ENCODE data around the gene FIBIN.

The FIBIN gene

GRCh38 chr11:26993965-26994457, at the start of gene FIBIN:
Gene FIBIN, plus strand, starts transcription at chr11:26994112. Its CDS starts 415 bp downstream, at chr11:26994527.
- DNase-seq (ENCODE audit: low spot score) = no peak
- H3K27ac Mint-ChIP-seq = no peak within 1 kb of the TSS
- no peaks in the 10 kb centered on the region for H3K27me3 Mint-ChIP-seq (ENCODE audit: low read depth)
- no peaks in the 10 kb centered on the region for H3K4me1 Mint-ChIP-seq (ENCODE audit: low read depth)
- no peak within 1 kb of the TSS for H3K4me3 Mint-ChIP-seq
- H3K9me3 Mint-ChIP-seq = peaks cover 3% of the 10 kb centered on the region
- no peaks in the 10 kb centered on the region for H3K36me3 Mint-ChIP-seq (ENCODE audit: low read depth)

GRCh38 chr11:26944866-26945664, 48.8 kb upstream of the FIBIN start:
- Mint-ChIP-seq H3K4me3 (no peak overlapping the region), H3K27me3 (ENCODE audit: low read depth) (no peaks in the 10 kb centered on the region), H3K27ac (no peak overlapping the region), H3K36me3 (ENCODE audit: low read depth) (no peaks in the 10 kb centered on the region), H3K4me1 (ENCODE audit: low read depth) (no peaks in the 10 kb centered on the region), H3K9me3 (peaks cover 19% of the 10 kb centered on the region)
- no peak for DNase-seq (ENCODE audit: low spot score)

- no peaks in the 10 kb centered on the region for H3K36me3 Mint-ChIP-seq (ENCODE audit: low read depth)
- no peak overlapping the region for H3K4me3 Mint-ChIP-seq
- H3K9me3 Mint-ChIP-seq = peaks cover 17% of the 10 kb centered on the region
- no peaks in the 10 kb centered on the region for H3K27me3 Mint-ChIP-seq (ENCODE audit: low read depth)
- no peak overlapping the region for H3K27ac Mint-ChIP-seq
- DNase-seq (ENCODE audit: low spot score) = no peak
- no peaks in the 10 kb centered on the region for H3K4me1 Mint-ChIP-seq (ENCODE audit: low read depth)
Measured at GRCh38 chr11:26946257-26946716, 47.6 kb upstream of the FIBIN start.

- Mint-ChIP-seq H3K4me1 (ENCODE audit: low read depth) (no peaks in the 10 kb centered on the region), H3K9me3 (peaks cover 12% of the 10 kb centered on the region), H3K27ac (no peak overlapping the region), H3K36me3 (ENCODE audit: low read depth) (no peaks in the 10 kb centered on the region), H3K4me3 (no peak overlapping the region), H3K27me3 (ENCODE audit: low read depth) (no peaks in the 10 kb centered on the region)
- DNase-seq (ENCODE audit: low spot score) = no peak
Measured at GRCh38 chr11:26947379-26947844, 46.5 kb upstream of the FIBIN start.

- H3K9me3 Mint-ChIP-seq = peaks cover 16% of the 10 kb centered on the region
- H3K27ac Mint-ChIP-seq = no peak overlapping the region
- no peak for DNase-seq (ENCODE audit: low spot score)
- H3K4me1 Mint-ChIP-seq (ENCODE audit: low read depth) = no peaks in the 10 kb centered on the region
- no peak overlapping the region for H3K4me3 Mint-ChIP-seq
- no peaks in the 10 kb centered on the region for H3K36me3 Mint-ChIP-seq (ENCODE audit: low read depth)
- H3K27me3 Mint-ChIP-seq (ENCODE audit: low read depth) = no peaks in the 10 kb centered on the region
Measured at GRCh38 chr11:26947904-26948639, 45.8 kb upstream of the FIBIN start.

GRCh38 chr11:26948881-26949280, 45.0 kb upstream of the FIBIN start:
- Mint-ChIP-seq H3K9me3 (peaks cover 16% of the 10 kb centered on the region), H3K4me1 (ENCODE audit: low read depth) (no peaks in the 10 kb centered on the region), H3K36me3 (ENCODE audit: low read depth) (no peaks in the 10 kb centered on the region), H3K4me3 (no peak overlapping the region), H3K27me3 (ENCODE audit: low read depth) (no peaks in the 10 kb centered on the region), H3K27ac (no peak overlapping the region)
- DNase-seq (ENCODE audit: low spot score) = no peak

GRCh38 chr11:26949846-26950245, 44.1 kb upstream of the FIBIN start:
- H3K27ac Mint-ChIP-seq = no peak overlapping the region
- H3K27me3 Mint-ChIP-seq (ENCODE audit: low read depth) = no peaks in the 10 kb centered on the region
- no peaks in the 10 kb centered on the region for H3K36me3 Mint-ChIP-seq (ENCODE audit: low read depth)
- no peak overlapping the region for H3K4me3 Mint-ChIP-seq
- no peak for DNase-seq (ENCODE audit: low spot score)
- H3K9me3 Mint-ChIP-seq = peaks cover 16% of the 10 kb centered on the region
- H3K4me1 Mint-ChIP-seq (ENCODE audit: low read depth) = no peaks in the 10 kb centered on the region

GRCh38 chr11:26950260-26950719, 43.6 kb upstream of the FIBIN start:
- no peaks in the 10 kb centered on the region for H3K27me3 Mint-ChIP-seq (ENCODE audit: low read depth)
- peaks cover 16% of the 10 kb centered on the region for H3K9me3 Mint-ChIP-seq
- no peaks in the 10 kb centered on the region for H3K36me3 Mint-ChIP-seq (ENCODE audit: low read depth)
- no peak for DNase-seq (ENCODE audit: low spot score)
- H3K4me1 Mint-ChIP-seq (ENCODE audit: low read depth) = no peaks in the 10 kb centered on the region
- H3K27ac Mint-ChIP-seq = no peak overlapping the region
- no peak overlapping the region for H3K4me3 Mint-ChIP-seq

GRCh38 chr11:26951809-26952515, 42.0 kb upstream of the FIBIN start:
- H3K4me1 Mint-ChIP-seq (ENCODE audit: low read depth) = no peaks in the 10 kb centered on the region

GRCh38 chr11:26953770-26954392, 40.0 kb upstream of the FIBIN start:
- no peaks in the 10 kb centered on the region for H3K27me3 Mint-ChIP-seq (ENCODE audit: low read depth)
- H3K36me3 Mint-ChIP-seq (ENCODE audit: low read depth) = no peaks in the 10 kb centered on the region
- no peak overlapping the region for H3K4me3 Mint-ChIP-seq
- H3K4me1 Mint-ChIP-seq (ENCODE audit: low read depth) = no peaks in the 10 kb centered on the region
- peaks cover 25% of the 10 kb centered on the region for H3K9me3 Mint-ChIP-seq
- DNase-seq (ENCODE audit: low spot score) = no peak
- no peak overlapping the region for H3K27ac Mint-ChIP-seq

More at GRCh38 chr11:26951809-26952515, 42.0 kb upstream of the FIBIN start:
- Mint-ChIP-seq H3K36me3 (ENCODE audit: low read depth) (no peaks in the 10 kb centered on the region), H3K27me3 (ENCODE audit: low read depth) (no peaks in the 10 kb centered on the region), H3K4me3 (no peak overlapping the region), H3K9me3 (peaks cover 13% of the 10 kb centered on the region), H3K27ac (no peak overlapping the region)
- no peak for DNase-seq (ENCODE audit: low spot score)

- H3K4me3 Mint-ChIP-seq = no peak overlapping the region
Measured at GRCh38 chr11:26958005-26958701, 35.8 kb upstream of the FIBIN start.

GRCh38 chr11:26958702-26959049, 35.2 kb upstream of the FIBIN start:
- no peaks in the 10 kb centered on the region for H3K36me3 Mint-ChIP-seq (ENCODE audit: low read depth)
- H3K27me3 Mint-ChIP-seq (ENCODE audit: low read depth) = no peaks in the 10 kb centered on the region
- DNase-seq (ENCODE audit: low spot score) = no peak
- no peak overlapping the region for H3K27ac Mint-ChIP-seq
- H3K4me3 Mint-ChIP-seq = no peak overlapping the region
- peaks cover 24% of the 10 kb centered on the region for H3K9me3 Mint-ChIP-seq
- H3K4me1 Mint-ChIP-seq (ENCODE audit: low read depth) = no peaks in the 10 kb centered on the region

More at GRCh38 chr11:26958005-26958701, 35.8 kb upstream of the FIBIN start:
- H3K36me3 Mint-ChIP-seq (ENCODE audit: low read depth) = no peaks in the 10 kb centered on the region
- no peaks in the 10 kb centered on the region for H3K27me3 Mint-ChIP-seq (ENCODE audit: low read depth)
- H3K4me1 Mint-ChIP-seq (ENCODE audit: low read depth) = no peaks in the 10 kb centered on the region
- H3K27ac Mint-ChIP-seq = no peak overlapping the region
- no peak for DNase-seq (ENCODE audit: low spot score)
- H3K9me3 Mint-ChIP-seq = peaks cover 23% of the 10 kb centered on the region

GRCh38 chr11:26960281-26960680, 33.6 kb upstream of the FIBIN start:
- DNase-seq (ENCODE audit: low spot score) = no peak
- H3K4me3 Mint-ChIP-seq = no peak overlapping the region

More at GRCh38 chr11:26960281-26960680, 33.6 kb upstream of the FIBIN start:
- Mint-ChIP-seq H3K27me3 (ENCODE audit: low read depth) (no peaks in the 10 kb centered on the region), H3K36me3 (ENCODE audit: low read depth) (no peaks in the 10 kb centered on the region), H3K4me1 (ENCODE audit: low read depth) (no peaks in the 10 kb centered on the region), H3K27ac (no peak overlapping the region), H3K9me3 (peaks cover 37% of the 10 kb centered on the region)

Measured in T-helper 2 cell treated with Interferon-gamma antibody and Interleukin-4, amounts not matched to agents 5 μg/mL and 100 μg/mL, for 36 hours (primary cell).